Activated CD4-positive, alpha-beta memory T cell treated with anti-CD3 and anti-CD28 coated beads for 36 hours (primary cell): ENCODE data around the gene TSC1. TPM values are rescaled to one million over a fixed set of nuclear protein-coding genes. Genes with fewer than 3 reads are reported as not detected.
A peak's percentile ranks its signal among the peaks of the same experiment; 100 is the strongest.

ENCODE experiments used
- CTCF ChIA-PET: fragments of 350-600 bp; sonication (Branson Sonifier 250); formaldehyde crosslinking; loops from one replicate; lab custom pipeline; 2021; ENCODE audit warnings: antibody characterized with exemption, inconsistent platforms; lab: Charles Lee
- POLR2A ChIA-PET: fragments of 350-600 bp; sonication (Branson Sonifier 250); formaldehyde crosslinking; loops from one replicate; lab custom pipeline; 2021; ENCODE audit warnings: antibody characterized with exemption; lab: Charles Lee
- DNase-seq: peaks from one replicate; pipeline ENCODE4 v3.0.0-alpha.2; 2020
- H3K27ac Mint-ChIP-seq: one replicate; pipeline ENCODE4 v1.8.0; 2021; ENCODE audit warnings: mixed read lengths
- H3K27me3 Mint-ChIP-seq: one replicate; pipeline ENCODE4 v1.8.0; 2021; ENCODE audit warnings: mixed read lengths
- H3K36me3 Mint-ChIP-seq: one replicate; pipeline ENCODE4 v1.8.0; 2021; ENCODE audit warnings: mixed read lengths
- H3K4me1 Mint-ChIP-seq: one replicate; pipeline ENCODE4 v1.8.0; 2021; ENCODE audit warnings: low read depth, mixed read lengths
- H3K4me3 Mint-ChIP-seq: one replicate; pipeline ENCODE4 v1.8.0; 2021; ENCODE audit warnings: mild to moderate bottlenecking, mixed read lengths
- H3K9me3 Mint-ChIP-seq: one replicate; pipeline ENCODE4 v1.8.0; 2021; ENCODE audit warnings: mixed read lengths
- intact Hi-C: fragments of 100-400 bp; cut with micrococcal nuclease; formaldehyde crosslinking; loops from one replicate; pipeline ENCODE4 v1.15.1; 2023
- total RNA-seq, 2 experiments: library from RNA; stranded (reverse); gene quantifications; one replicate each; pipeline ENCODE4 v1.2.3, GENCODE V29; 2021

The TSC1 gene
- total RNA-seq, 2 experiments from 2014 or later, result 19.6 to 23.6 TPM

DNA sequence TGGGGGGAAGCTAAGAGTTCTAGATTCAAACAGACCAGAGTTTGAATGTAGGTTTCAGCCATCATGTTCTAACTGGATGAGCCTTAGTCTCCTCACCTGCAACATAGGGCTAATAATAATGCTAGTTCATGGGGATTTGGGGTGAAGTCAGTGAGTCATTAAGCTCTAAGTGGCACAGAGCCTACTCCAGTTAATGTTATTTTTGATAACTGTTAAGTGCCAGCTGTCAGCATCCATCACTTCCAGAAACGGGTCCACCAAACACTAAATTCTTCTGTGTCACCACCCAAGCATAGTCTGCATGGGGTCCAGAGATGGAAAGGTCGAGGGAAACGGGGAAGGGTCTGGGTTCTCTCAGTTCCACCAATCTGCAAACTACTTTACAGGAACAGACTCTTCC lies 1.8 kb upstream of the TSC1 start:
- POLR2A ChIA-PET, result no interaction called here
- Mint-ChIP-seq H3K36me3 (no peaks in the 10 kb centered on the region), H3K27me3 (no peaks in the 10 kb centered on the region), H3K4me3 (no peak overlapping the region), H3K9me3 (no peaks in the 10 kb centered on the region), H3K27ac (no peak overlapping the region), H3K4me1 (peaks cover 26% of the 10 kb centered on the region)
- intact Hi-C loops, result loop anchor here (10.0 kb wide), 2 partner anchors 199 to 541 kb away; partner anchors contain the start of gene TTF1
- DNase-seq, result no peak
- CTCF ChIA-PET, result interaction anchor here (0.6 to 1.9 kb wide), 2 partner anchors 44 to 76 kb away, joined by 4 to 12 read pairs; no protein-coding TSS in a partner anchor

DNA sequence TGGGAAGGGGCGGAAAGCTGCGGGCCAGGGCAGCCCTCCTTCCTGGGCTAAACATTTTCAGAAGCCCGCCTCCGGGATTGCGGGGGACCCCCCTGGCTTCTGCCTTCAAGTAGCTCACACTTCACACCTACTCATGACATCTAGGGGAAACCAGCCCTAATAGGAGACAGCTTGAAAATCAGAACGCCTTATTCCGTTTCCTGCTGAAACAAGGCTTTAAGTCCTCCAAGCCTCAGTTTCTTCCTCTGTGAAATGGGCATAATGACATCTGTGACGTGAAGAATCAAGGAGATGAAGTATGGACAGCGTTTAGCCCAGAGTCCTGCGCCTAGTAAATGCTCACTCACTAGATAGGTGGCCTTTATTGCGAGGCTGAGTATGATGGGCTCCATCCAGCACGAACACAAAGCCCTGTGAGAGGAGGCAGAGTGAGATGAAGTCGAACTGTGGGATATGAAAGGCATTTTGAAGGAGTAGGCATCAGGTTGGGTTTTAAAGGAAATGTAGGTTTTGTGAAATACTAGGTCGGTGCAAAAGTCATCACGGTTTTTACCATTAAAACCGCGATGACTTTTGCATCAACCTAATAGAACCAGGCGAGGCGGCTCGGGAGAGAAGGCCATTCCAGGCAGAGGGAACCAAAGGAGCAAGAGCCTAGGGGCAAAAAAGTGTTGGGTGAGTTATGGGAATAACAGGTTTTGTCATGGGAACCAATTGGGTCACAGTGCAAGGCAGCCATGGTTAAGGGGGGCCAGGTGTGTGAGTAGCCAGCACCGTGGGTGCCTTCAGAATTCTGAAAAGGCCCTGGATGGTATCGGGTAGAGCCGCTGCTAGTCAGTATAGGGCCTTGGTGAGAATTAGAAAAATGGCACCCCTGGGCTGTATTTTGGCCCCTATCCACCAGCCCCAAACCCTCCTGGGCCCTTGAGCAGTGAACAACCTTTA lies 1.0 kb upstream of the TSC1 start:
- POLR2A ChIA-PET, result interaction anchor here (0.8 to 1.1 kb wide), 3 partner anchors 85 to 275 kb away, joined by 3 to 4 read pairs (median 3); partner anchors contain the start of genes DDX31 and GTF3C4
- Mint-ChIP-seq H3K27me3 (no peaks in the 10 kb centered on the region), H3K4me1 (peaks cover 26% of the 10 kb centered on the region), H3K36me3 (no peaks in the 10 kb centered on the region), H3K4me3 (peak overlapping the region; percentile 84), H3K9me3 (no peaks in the 10 kb centered on the region), H3K27ac (peak overlapping the region; percentile 95)
- no peak for DNase-seq
- CTCF ChIA-PET, result interaction anchor here (0.8 to 2.2 kb wide), 5 partner anchors 29 to 199 kb away, joined by 3 to 12 read pairs (median 4); no protein-coding TSS in a partner anchor
- intact Hi-C loops, result loop anchor here (2.0 to 10.0 kb wide), 4 partner anchors 67 to 541 kb away; partner anchors contain the start of genes AK8, GTF3C5, SPACA9 and TTF1

DNA sequence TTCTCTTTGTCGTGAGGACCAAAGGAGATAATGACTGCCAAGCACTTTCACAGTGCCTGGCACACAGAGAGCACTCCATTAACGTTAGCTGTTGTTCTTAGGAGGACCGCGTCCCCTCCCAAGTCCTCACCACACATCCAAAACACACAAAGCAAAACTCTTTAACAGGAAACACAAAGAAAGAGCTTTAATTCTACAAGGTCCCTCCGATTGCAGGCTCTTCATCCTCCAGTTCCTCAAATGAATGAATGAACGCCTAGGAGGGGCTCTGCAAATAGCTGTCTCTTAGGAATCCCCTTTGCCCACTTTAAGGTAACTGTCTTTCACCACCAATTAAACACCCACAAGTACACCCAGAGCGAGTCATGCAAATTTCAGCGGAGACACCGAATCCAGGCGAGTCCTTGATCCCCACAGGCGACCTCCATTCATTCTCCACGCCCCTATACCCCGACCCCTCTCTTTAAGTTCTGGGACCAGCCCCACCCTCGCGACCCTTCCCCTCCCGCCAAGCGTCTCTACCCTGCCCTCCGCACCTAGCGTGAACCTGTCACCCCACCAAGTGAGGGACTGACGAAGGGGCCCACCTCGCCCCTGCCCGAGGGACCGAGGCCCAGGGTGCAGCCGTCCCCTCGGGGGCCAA lies 644 bp downstream of the TSC1 start:
- peaks cover 26% of the 10 kb centered on the region for H3K4me1 Mint-ChIP-seq
- POLR2A ChIA-PET, result interaction anchor here (0.5 to 0.9 kb wide), 2 partner anchors 95 to 1121 kb away, joined by 3 read pairs; no protein-coding TSS in a partner anchor
- DNase-seq, result no peak
- no peaks in the 10 kb centered on the region for H3K9me3 Mint-ChIP-seq
- no peaks in the 10 kb centered on the region for H3K36me3 Mint-ChIP-seq
- peak overlapping the region; percentile 42 for H3K27ac Mint-ChIP-seq
- CTCF ChIA-PET, result interaction anchor here (1.1 to 2.2 kb wide), 4 partner anchors 9 to 78 kb away, joined by 3 to 6 read pairs (median 4); no protein-coding TSS in a partner anchor
- H3K27me3 Mint-ChIP-seq, result no peaks in the 10 kb centered on the region
- intact Hi-C loops, result loop anchor here (1.0 to 10.0 kb wide), 5 partner anchors 65 to 539 kb away; partner anchors contain the start of genes AK8, GTF3C5, SPACA9 and TTF1
- peak overlapping the region; percentile 84 for H3K4me3 Mint-ChIP-seq

DNA sequence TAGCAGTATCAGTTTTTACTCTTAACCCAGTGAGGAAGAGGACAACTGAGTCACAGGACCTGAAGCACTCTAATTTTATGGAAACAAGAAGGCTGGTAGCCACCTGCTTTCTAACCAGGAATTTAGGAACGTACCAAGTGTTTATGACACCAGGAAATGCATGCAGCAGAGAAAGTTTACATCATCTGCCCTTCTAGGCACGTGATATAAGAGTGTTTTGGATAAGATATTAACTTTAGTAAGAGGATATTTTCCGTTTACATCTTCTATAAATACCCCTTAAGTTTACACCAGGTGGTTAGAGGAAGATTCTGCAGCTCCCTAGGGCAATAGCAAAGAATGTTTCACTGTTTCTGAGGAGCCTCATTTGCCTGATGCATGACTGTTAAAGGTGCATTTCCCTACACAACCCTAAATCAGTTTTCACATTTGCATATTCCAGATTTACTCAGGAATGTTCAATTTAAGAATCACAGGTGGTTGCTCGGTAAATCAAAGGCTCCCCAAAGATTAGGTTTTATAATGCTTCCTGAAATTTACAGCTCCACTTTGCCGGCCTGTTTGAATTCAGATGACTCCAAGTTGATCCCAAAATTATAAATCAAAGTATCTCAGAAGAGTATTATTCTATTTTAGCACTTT lies 1.8 kb downstream of the TSC1 start:
- intact Hi-C loops, result loop anchor here (10.0 kb wide), 2 partner anchors 202 to 538 kb away; partner anchors contain the start of gene TTF1
- Mint-ChIP-seq H3K36me3 (no peaks in the 10 kb centered on the region), H3K27me3 (no peaks in the 10 kb centered on the region), H3K4me3 (no peak overlapping the region), H3K4me1 (peaks cover 26% of the 10 kb centered on the region), H3K27ac (no peak overlapping the region), H3K9me3 (no peaks in the 10 kb centered on the region)
- no peak for DNase-seq
- CTCF ChIA-PET, result interaction anchor here (0.7 to 1.1 kb wide), 2 partner anchors 8 to 75 kb away, joined by 4 read pairs; no protein-coding TSS in a partner anchor
- POLR2A ChIA-PET, result no interaction called here

DNA sequence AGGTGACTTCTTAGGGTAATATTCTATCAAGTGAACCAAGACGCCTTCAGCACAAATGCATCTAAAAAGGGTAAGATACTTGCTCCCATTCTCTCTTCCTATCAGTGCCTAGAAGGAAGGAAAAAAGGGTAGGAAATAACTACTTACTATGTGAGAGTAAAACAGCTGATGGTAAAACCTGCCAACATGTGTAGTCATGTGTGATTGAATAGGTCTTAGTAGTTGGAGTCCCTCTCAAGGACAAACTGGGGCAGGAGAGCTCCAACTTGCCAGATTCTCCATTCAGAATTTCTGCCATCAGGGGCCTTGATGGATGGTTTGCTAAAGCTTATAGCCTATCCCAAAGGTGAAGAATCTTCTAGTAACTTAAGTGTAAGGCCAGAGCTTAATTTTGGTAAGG lies 5.2 kb downstream of the TSC1 start:
- CTCF ChIA-PET, result no interaction called here

DNA sequence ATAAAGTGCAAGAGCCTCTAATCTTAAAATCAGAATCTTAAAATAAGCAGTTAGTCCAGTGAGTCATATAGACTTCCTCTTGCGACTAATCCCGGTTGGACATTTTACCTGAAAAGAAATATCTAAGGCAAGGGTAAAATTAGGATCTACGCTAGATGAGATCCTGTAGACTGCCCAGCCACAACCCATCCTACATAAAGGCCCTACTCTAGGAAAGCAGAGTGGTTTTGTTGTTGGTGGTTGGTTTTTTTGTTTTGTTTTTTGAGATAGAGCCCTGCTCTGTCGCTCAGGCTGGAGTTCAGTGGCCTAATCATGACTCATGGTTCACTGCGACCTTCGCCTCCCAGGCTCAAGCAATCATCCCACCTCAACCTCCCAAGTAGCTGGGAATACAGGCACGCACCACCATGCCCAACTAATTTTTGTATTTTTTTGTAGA lies 6.9 kb downstream of the TSC1 start:
- POLR2A ChIA-PET, result no interaction called here
- Mint-ChIP-seq H3K4me3 (no peak overlapping the region), H3K36me3 (peaks cover 5% of the 10 kb centered on the region), H3K27ac (no peak overlapping the region), H3K9me3 (no peaks in the 10 kb centered on the region), H3K27me3 (no peaks in the 10 kb centered on the region), H3K4me1 (peaks cover 7% of the 10 kb centered on the region)
- CTCF ChIA-PET, result no interaction called here
- no peak for DNase-seq
- intact Hi-C loops, result no loop called here

More for the DNA sequence above, 5.2 kb downstream of the TSC1 start:
- POLR2A ChIA-PET, result no interaction called here
- DNase-seq, result no peak
- peaks cover 21% of the 10 kb centered on the region for H3K4me1 Mint-ChIP-seq
- H3K27me3 Mint-ChIP-seq, result no peaks in the 10 kb centered on the region
- no peak overlapping the region for H3K27ac Mint-ChIP-seq
- H3K36me3 Mint-ChIP-seq, result peaks cover 1% of the 10 kb centered on the region
- intact Hi-C loops, result no loop called here
- no peaks in the 10 kb centered on the region for H3K9me3 Mint-ChIP-seq
- H3K4me3 Mint-ChIP-seq, result no peak overlapping the region

DNA sequence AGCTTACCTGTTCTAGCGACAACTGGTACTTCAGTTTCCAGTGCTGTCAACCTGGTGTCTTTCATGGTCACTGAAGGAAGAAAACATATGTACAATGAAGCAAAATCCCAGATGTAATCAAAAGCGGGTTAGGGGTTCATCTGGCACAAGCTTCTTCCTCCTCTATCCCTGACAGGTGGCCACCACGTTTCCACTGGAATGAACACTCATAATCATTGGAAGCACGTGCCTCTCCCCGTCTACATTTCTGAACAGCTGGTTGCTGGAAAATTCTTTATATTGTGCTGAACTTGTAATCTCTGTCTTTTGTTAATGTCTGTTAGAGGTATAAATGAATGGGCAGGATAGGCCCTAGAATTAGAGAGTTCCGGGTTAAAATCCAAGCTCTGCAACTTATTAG lies 9.4 kb downstream of the TSC1 start:
- intact Hi-C loops, result no loop called here
- CTCF ChIA-PET, result interaction anchor here (1.5 to 1.6 kb wide), 2 partner anchors 8 to 33 kb away, joined by 4 to 10 read pairs; no protein-coding TSS in a partner anchor
- Mint-ChIP-seq H3K9me3 (no peaks in the 10 kb centered on the region), H3K4me1 (no peaks in the 10 kb centered on the region), H3K4me3 (no peak overlapping the region), H3K36me3 (peaks cover 11% of the 10 kb centered on the region), H3K27me3 (no peaks in the 10 kb centered on the region), H3K27ac (no peak overlapping the region)
- DNase-seq, result no peak
- POLR2A ChIA-PET, result no interaction called here

DNA sequence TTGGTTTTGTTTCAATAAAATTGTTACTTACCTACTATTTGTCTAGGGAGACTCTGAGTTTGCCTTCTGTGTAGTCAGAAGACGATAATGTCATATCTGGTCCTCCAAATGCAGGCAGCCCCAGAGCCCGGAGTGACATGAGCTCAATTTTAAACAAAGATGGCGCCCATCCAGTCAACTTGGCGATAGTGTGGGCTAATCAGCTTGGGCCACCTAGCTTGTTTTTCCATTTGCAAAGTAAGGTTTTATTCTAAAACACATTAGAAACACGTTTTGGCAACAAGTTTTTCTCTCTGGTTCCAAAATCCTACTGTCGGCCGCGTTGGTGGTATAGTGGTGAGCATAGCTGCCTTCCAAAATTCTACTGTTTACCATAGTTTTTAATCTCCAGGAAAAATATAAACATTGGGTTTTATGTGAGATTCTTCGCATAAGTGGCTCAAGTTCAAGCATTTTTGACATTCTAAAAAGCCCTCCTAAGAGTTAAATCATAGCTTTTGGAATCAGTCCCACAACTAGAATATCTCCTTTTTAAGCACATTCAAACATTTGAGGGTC lies 13.2 kb downstream of the TSC1 start:
- peaks cover 23% of the 10 kb centered on the region for H3K36me3 Mint-ChIP-seq
- CTCF ChIA-PET, result interaction anchor here (0.9 kb wide), 1 partner anchor 91 kb away, joined by 3 read pairs; no protein-coding TSS in a partner anchor

DNA sequence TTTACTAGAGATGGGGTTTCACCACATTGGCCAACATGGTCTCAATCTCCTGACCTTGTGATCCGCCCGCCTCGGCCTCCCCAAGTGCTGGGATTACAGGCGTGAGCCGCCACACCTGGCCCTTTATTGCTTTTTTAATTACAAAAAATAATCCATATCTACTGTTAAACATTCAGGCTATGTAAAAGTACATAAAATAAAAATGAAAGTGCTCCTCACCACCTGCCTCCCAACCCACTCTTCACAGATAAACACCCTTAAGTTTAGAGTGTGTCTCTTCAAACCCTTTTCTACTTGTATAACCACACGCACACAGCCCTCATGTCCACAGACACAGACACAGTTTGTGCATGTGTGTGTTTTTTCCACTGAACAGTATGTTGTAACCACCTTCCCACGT lies 16.7 kb downstream of the TSC1 start:
- Mint-ChIP-seq H3K27me3 (no peaks in the 10 kb centered on the region), H3K36me3 (peaks cover 30% of the 10 kb centered on the region), H3K4me3 (no peak overlapping the region), H3K4me1 (no peaks in the 10 kb centered on the region), H3K27ac (no peak overlapping the region), H3K9me3 (no peaks in the 10 kb centered on the region)
- intact Hi-C loops, result no loop called here
- DNase-seq, result no peak
- ChIA-PET POLR2A (no interaction called here), CTCF (interaction anchor here (1.2 kb wide), 1 partner anchor 26 kb away, joined by 4 read pairs; no protein-coding TSS in a partner anchor)

More for the DNA sequence above, 13.2 kb downstream of the TSC1 start:
- DNase-seq, result no peak
- intact Hi-C loops, result no loop called here
- no peaks in the 10 kb centered on the region for H3K27me3 Mint-ChIP-seq
- POLR2A ChIA-PET, result interaction anchor here (0.6 kb wide), 1 partner anchor 8 kb away, joined by 3 read pairs; no protein-coding TSS in a partner anchor
- no peak overlapping the region for H3K27ac Mint-ChIP-seq
- H3K4me3 Mint-ChIP-seq, result no peak overlapping the region
- no peaks in the 10 kb centered on the region for H3K4me1 Mint-ChIP-seq
- no peaks in the 10 kb centered on the region for H3K9me3 Mint-ChIP-seq

DNA sequence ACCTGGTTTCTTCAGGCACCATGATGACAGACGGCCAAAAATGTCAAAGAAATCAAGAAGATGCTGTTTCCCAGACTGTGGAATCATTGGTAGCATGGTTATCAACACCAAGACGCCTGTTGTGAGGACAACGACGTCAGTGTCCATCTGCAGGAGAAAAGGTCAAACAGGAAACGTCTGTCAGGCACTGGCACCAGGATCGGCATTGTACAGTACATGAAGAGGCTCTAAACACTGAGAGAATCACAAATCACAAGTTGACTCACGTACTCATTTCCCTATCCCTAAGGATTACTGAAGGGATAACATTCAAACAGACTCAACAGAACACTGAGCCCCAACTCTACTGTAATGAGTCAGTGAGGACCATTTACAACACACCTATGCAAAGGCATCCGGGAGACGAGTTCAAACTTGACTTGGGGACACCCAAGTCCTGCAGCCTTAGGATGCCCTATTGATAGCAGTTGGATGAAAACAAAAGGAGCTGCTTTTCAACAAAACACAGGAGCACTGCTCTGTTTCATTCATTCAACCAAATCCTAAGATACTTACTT lies 21.0 kb downstream of the TSC1 start:
- intact Hi-C loops, result no loop called here
- CTCF ChIA-PET, result no interaction called here
- H3K9me3 Mint-ChIP-seq, result no peaks in the 10 kb centered on the region
- H3K27me3 Mint-ChIP-seq, result no peaks in the 10 kb centered on the region
- no peak for DNase-seq
- POLR2A ChIA-PET, result interaction anchor here (0.6 kb wide), 1 partner anchor 7 kb away, joined by 3 read pairs; no protein-coding TSS in a partner anchor
- H3K4me1 Mint-ChIP-seq, result no peaks in the 10 kb centered on the region
- no peak overlapping the region for H3K4me3 Mint-ChIP-seq
- peaks cover 43% of the 10 kb centered on the region for H3K36me3 Mint-ChIP-seq
- no peak overlapping the region for H3K27ac Mint-ChIP-seq
